ENCODE data around the gene NKG7. TPM values are rescaled to one million over a fixed set of nuclear protein-coding genes. Genes with fewer than 3 reads are reported as not detected.

Gene NKG7
- total RNA-seq, 1 donor from 2014 or later, result not detected

DNA sequence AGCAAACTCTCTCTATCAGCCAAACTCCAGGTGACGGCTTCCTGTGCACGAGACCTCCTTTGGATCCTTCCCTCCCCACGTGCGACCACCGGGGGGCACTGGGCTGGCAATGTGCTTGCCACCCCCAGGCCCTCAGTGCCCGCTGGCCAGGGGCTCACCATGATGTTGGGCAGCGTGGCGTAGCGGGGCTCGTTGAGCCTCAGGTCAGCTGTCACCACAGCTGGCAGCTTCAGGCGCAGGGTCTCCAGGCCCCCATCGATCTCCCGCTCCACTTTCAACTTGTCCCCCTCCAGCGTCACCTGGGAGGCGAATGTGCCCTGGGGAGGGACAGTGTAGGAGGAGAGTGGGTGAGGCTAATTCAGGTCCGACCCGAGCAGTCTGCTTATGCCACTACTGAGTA, 25.7 kb downstream of the NKG7 start:
- TF ChIP-seq, protein P1, sequence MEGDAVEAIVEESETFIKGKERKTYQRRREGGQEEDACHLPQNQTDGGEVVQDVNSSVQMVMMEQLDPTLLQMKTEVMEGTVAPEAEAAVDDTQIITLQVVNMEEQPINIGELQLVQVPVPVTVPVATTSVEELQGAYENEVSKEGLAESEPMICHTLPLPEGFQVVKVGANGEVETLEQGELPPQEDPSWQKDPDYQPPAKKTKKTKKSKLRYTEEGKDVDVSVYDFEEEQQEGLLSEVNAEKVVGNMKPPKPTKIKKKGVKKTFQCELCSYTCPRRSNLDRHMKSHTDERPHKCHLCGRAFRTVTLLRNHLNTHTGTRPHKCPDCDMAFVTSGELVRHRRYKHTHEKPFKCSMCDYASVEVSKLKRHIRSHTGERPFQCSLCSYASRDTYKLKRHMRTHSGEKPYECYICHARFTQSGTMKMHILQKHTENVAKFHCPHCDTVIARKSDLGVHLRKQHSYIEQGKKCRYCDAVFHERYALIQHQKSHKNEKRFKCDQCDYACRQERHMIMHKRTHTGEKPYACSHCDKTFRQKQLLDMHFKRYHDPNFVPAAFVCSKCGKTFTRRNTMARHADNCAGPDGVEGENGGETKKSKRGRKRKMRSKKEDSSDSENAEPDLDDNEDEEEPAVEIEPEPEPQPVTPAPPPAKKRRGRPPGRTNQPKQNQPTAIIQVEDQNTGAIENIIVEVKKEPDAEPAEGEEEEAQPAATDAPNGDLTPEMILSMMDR (IDR thresholded peaks at IDR 0.05; ENCODE audit: partially characterized antibody, unreplicated experiment), result no peak
- Mint-ChIP-seq H3K4me1 (ENCODE audit: low read depth, unreplicated experiment) (no peaks in the 10 kb centered on the region), H3K36me3 (ENCODE audit: unreplicated experiment) (peaks cover 2% of the 10 kb centered on the region), H3K27ac (ENCODE audit: unreplicated experiment) (no peak overlapping the region), H3K27me3 (ENCODE audit: unreplicated experiment) (peaks cover 5% of the 10 kb centered on the region), H3K9me3 (ENCODE audit: unreplicated experiment) (peaks cover 2% of the 10 kb centered on the region), H3K4me3 (ENCODE audit: unreplicated experiment) (no peak overlapping the region)
- no peak for DNase-seq

GRCh38 chr19:51345076-51345620, 27.3 kb downstream of the NKG7 start:
- TF ChIP-seq, protein P1 (IDR thresholded peaks at IDR 0.05; ENCODE audit: partially characterized antibody, unreplicated experiment), result no peak
- no peak for DNase-seq
- peaks cover 1% of the 10 kb centered on the region for H3K4me1 Mint-ChIP-seq (ENCODE audit: low read depth, unreplicated experiment)
- H3K27me3 Mint-ChIP-seq (ENCODE audit: unreplicated experiment), result peaks cover 9% of the 10 kb centered on the region
- no peak overlapping the region for H3K4me3 Mint-ChIP-seq (ENCODE audit: unreplicated experiment)
- H3K27ac Mint-ChIP-seq (ENCODE audit: unreplicated experiment), result peak overlapping the region; percentile 11
- H3K36me3 Mint-ChIP-seq (ENCODE audit: unreplicated experiment), result no peaks in the 10 kb centered on the region
- peaks cover 5% of the 10 kb centered on the region for H3K9me3 Mint-ChIP-seq (ENCODE audit: unreplicated experiment)

DNA sequence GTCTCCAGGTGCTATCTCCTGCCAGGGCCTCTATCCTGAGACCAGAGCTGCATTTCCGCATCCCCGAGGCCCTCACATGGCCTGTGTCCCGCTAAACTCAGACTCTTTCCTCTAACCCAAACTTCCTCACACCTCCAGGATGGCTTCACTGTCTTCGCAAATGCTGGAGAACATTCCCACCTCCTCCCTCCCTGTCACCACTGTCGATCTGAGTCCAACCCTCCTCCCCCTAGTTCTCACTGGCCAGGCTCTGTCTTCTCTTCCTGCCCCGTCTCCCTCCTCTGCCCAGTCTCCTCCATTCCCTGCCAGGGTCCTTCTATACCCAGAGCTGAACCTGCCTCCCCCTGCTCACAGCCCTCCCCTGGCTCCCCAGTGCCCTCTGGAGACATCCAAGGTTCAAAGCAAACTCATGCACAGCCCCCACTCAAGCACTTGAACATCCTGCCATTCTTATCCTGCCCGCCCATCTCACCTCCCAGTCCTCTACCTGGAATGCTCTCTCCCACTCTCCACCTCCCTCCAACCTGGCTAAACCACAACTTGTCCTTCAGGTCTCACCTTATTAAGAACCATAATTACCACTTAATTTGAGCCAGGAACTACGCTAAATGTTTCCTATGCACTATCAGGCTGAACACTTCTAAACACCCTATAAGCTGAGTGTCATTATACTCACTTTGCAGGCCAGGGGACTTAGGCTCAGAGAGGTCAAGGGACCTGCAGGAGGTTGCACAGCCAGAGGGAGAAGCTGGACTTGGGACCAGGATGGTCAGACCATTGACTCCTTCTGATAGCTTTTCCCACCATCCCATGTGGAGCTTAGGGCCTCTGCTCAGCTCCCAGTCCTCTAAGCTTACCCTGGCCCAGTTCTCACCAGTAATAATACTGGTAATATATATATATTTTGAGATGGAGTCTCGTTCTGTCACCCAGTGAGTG, 29.6 kb downstream of the NKG7 start:
- peaks cover 3% of the 10 kb centered on the region for H3K4me1 Mint-ChIP-seq (ENCODE audit: low read depth, unreplicated experiment)
- peaks cover 4% of the 10 kb centered on the region for H3K9me3 Mint-ChIP-seq (ENCODE audit: unreplicated experiment)
- H3K36me3 Mint-ChIP-seq (ENCODE audit: unreplicated experiment), result no peaks in the 10 kb centered on the region
- peaks cover 13% of the 10 kb centered on the region for H3K27me3 Mint-ChIP-seq (ENCODE audit: unreplicated experiment)
- TF ChIP-seq, protein P1 (IDR thresholded peaks at IDR 0.05; ENCODE audit: partially characterized antibody, unreplicated experiment), result no peak
- DNase-seq, result no peak
- peak overlapping the region; percentile 71 for H3K4me3 Mint-ChIP-seq (ENCODE audit: unreplicated experiment)
- no peak overlapping the region for H3K27ac Mint-ChIP-seq (ENCODE audit: unreplicated experiment)

GRCh38 chr19:51341976-51342580, 30.4 kb downstream of the NKG7 start, which contains the start of gene VSIG10L:
TSS of gene VSIG10L (minus strand) at chr19:51342139. CDS start at chr19:51342124, 15 bp downstream.
- no peak for DNase-seq
- Mint-ChIP-seq H3K27ac (ENCODE audit: unreplicated experiment) (peak within 1 kb of the TSS; percentile 88), H3K4me1 (ENCODE audit: low read depth, unreplicated experiment) (peaks cover 3% of the 10 kb centered on the region), H3K36me3 (ENCODE audit: unreplicated experiment) (no peaks in the 10 kb centered on the region), H3K27me3 (ENCODE audit: unreplicated experiment) (peaks cover 13% of the 10 kb centered on the region), H3K4me3 (ENCODE audit: unreplicated experiment) (peak within 1 kb of the TSS; percentile 87), H3K9me3 (ENCODE audit: unreplicated experiment) (peaks cover 4% of the 10 kb centered on the region)
- TF ChIP-seq, protein P1 (IDR thresholded peaks at IDR 0.05; ENCODE audit: partially characterized antibody, unreplicated experiment), result no peak
